CD4-positive, alpha-beta T cell treated with Interferon alpha-2 for 1 hour (primary cell): ENCODE results near the gene SUSD4.

Experiments
- DNase-seq, 2 donors: peaks; one replicate each; pipeline ENCODE4 v3.0.0-alpha.2; 2020 to 2022

SUSD4 gene

GRCh38 chr1:223176437-223176836, 187.5 kb downstream of the SUSD4 start:
- DNase-seq, result no peak

GRCh38 chr1:223175633-223176032, 188.3 kb downstream of the SUSD4 start:
- DNase-seq, result peak in 1 of 2 donors; percentile 18

- no peak for DNase-seq
These were observed 188.9 kb downstream of the SUSD4 start for GRCh38 chr1:223175032-223175431.
